Liver (tissue), 9 donors: ENCODE results near the gene ASXL1. TPM values are rescaled to one million over a fixed set of nuclear protein-coding genes. Genes with fewer than 3 reads are reported as not detected.
A peak's percentile ranks its signal among the peaks of the same experiment; 100 is the strongest.

Source experiments
- DNase-seq: peaks from one replicate; pipeline ENCODE4 v3.0.0-alpha.2; 2017; ENCODE audit warnings: low spot score
- H3K27ac ChIP-seq, 2 donors: one replicate each; pipeline ENCODE4 v1.7.0; 2013; ENCODE audit warnings: inconsistent platforms in 2 of 2, low read length in 2 of 2, control low read depth in 1 of 2, low read depth in 1 of 2, mild to moderate bottlenecking in 1 of 2
- H3K27me3 ChIP-seq, 4 donors: one replicate each; pipeline versions ENCODE4 v1.6.1 to v1.7.0; 2013; ENCODE audit warnings: low read length in 3 of 4, inconsistent platforms in 1 of 4, mild to moderate bottlenecking in 1 of 4, moderate library complexity in 1 of 4; ENCODE audit not compliant: control insufficient read depth in 4 of 4, insufficient read depth in 4 of 4
- H3K36me3 ChIP-seq, 4 donors: one replicate each; pipeline versions ENCODE4 v1.6.1 to v1.7.0; 2013; ENCODE audit warnings: low read length in 3 of 4, mild to moderate bottlenecking in 3 of 4, low read depth in 1 of 4, moderate library complexity in 1 of 4; ENCODE audit not compliant: control insufficient read depth in 4 of 4, insufficient read depth in 3 of 4
- H3K4me1 ChIP-seq, 4 donors: one replicate each; pipeline versions ENCODE4 v1.6.1 to v1.7.0; 2013; ENCODE audit warnings: low read length in 3 of 4, mild to moderate bottlenecking in 3 of 4, moderate library complexity in 1 of 4; ENCODE audit not compliant: control insufficient read depth in 4 of 4, insufficient read depth in 4 of 4
- H3K4me3 ChIP-seq, 3 donors: one replicate each; pipeline versions ENCODE4 v1.6.1 to v1.7.0; 2013; ENCODE audit warnings: low read length in 3 of 3, control low read depth in 1 of 3, low read depth in 1 of 3, mild to moderate bottlenecking in 1 of 3
- H3K9ac ChIP-seq, 2 donors: one replicate each; pipeline ENCODE4 v1.7.0; 2013; ENCODE audit warnings: low read length in 2 of 2, mild to moderate bottlenecking in 2 of 2, moderate library complexity in 2 of 2, control low read depth in 1 of 2, low read depth in 1 of 2
- H3K9me3 ChIP-seq, 4 donors: one replicate each; pipeline versions ENCODE4 v1.6.1 to v1.7.0; 2013; ENCODE audit warnings: low read length in 3 of 4; ENCODE audit not compliant: control insufficient read depth in 4 of 4
- CTCF ChIP-seq: fragments of 150-350 bp; IDR thresholded peaks from 2 replicates; pipeline ENCODE4 v1.5.1; 2017; ENCODE audit warnings: improper control_type of control experiment, low read depth, low read length; ENCODE audit not compliant: missing input control
- FOXA1 ChIP-seq: IDR thresholded peaks from 2 replicates; pipeline ENCODE4 v1.6.1; 2016; ENCODE audit warnings: antibody characterized with exemption
- GABPA ChIP-seq, 2 donors: IDR thresholded peaks in 1 of 2; conservative IDR thresholded peaks in 1 of 2; 2 replicates each; pipeline ENCODE4 v1.6.1; 2016; ENCODE audit warnings: antibody characterized with exemption in 2 of 2, mild to moderate bottlenecking in 1 of 2, moderate library complexity in 1 of 2
- HNF4A ChIP-seq, 2 donors: conservative IDR thresholded peaks; 2 replicates each; pipeline ENCODE4 v1.6.1; 2016; ENCODE audit warnings: antibody characterized with exemption in 2 of 2, mild to moderate bottlenecking in 2 of 2
- JUND ChIP-seq, 2 donors: IDR thresholded peaks; 2 replicates each; pipeline ENCODE4 v1.6.1; 2016; ENCODE audit warnings: antibody characterized with exemption in 2 of 2
- MAX ChIP-seq: IDR thresholded peaks from 2 replicates; pipeline ENCODE4 v1.6.1; 2016; ENCODE audit warnings: antibody characterized with exemption
- NR2F2 ChIP-seq: IDR thresholded peaks from 2 replicates; pipeline ENCODE4 v1.6.1; 2016; ENCODE audit warnings: antibody characterized with exemption
- RAD21 ChIP-seq, 2 donors: IDR thresholded peaks; 2 replicates each; pipeline ENCODE4 v1.6.1; 2016; ENCODE audit warnings: antibody characterized with exemption in 2 of 2, mild to moderate bottlenecking in 2 of 2
- RXRA ChIP-seq, 2 donors: IDR thresholded peaks; 2 replicates each; pipeline ENCODE4 v1.6.1; 2017 to 2018; ENCODE audit warnings: antibody characterized with exemption in 2 of 2, mild to moderate bottlenecking in 1 of 2
- SP1 ChIP-seq: IDR thresholded peaks from 2 replicates; pipeline ENCODE4 v1.6.1; 2018; ENCODE audit warnings: antibody characterized with exemption, mild to moderate bottlenecking
- YY1 ChIP-seq: IDR thresholded peaks from 2 replicates; pipeline ENCODE4 v1.6.1; 2016; ENCODE audit warnings: antibody characterized with exemption, mild to moderate bottlenecking
- ZBTB33 ChIP-seq: IDR thresholded peaks from 2 replicates; pipeline ENCODE4 v1.6.1; 2016; ENCODE audit warnings: antibody characterized with exemption
- WGBS: extraction: QIAGEN DNeasy Blood & Tissue Kit; methylation state at CpG from one replicate; pipeline ENCODE4 v1.1.7; 2013; 5-methylcytosine and 5-hydroxymethylcytosine counted together
- polyA plus RNA-seq, 2 donors: library from polyadenylated mRNA; stranded (reverse) in 1 of 2; unstranded in 1 of 2; fragments of 200-250 nt in 1 of 2; fragments of >200 nt in 1 of 2; fragmentation: Nextera tagmentation in 1 of 2; extraction: Ambion mirVana in 1 of 2; gene quantifications; one replicate each; pipeline versions ENCODE4 v1.2.1 to v1.2.3, GENCODE V29; 2013 to 2015
- total RNA-seq, 2 donors: library from RNA; depleted of rRNA; stranded (reverse); fragments of >200 nt; gene quantifications; one replicate each; pipeline ENCODE4 v1.2.3, GENCODE V29; 2014
- TF ChIP-seq, protein P1 (sequence below): IDR thresholded peaks from 2 replicates; pipeline ENCODE4 v1.6.1; 2016; ENCODE audit warnings: antibody characterized with exemption, mild to moderate bottlenecking
- donor health status: healthy.
- donor health status: healthy.
- donor health status: healthy.
- donor health status: healthy.
- donor health status: healthy.

Gene ASXL1
- total and polyA plus RNA-seq, 4 donors = 13.4 to 61.3 (median 24.5) TPM

DNA sequence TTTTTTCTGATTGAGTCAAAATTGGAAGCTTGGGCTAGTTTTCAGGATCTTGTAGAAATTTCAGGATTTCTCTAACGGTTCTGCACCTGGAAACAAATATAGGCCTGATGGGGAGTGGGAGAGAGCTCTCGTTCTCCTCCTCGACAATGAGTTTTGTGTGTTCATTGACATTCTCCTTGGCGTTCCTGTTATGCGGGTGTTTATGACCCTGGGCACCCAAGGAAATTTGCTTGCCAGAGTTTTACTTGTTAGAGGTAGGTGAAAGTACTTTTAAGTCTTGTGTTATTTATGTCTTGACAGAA, 2.2 kb downstream of the ASXL1 start:
- peaks cover 7 to 37% (median 26%) of the 10 kb centered on the region in 4 donors for H3K4me1 ChIP-seq
- H3K27ac ChIP-seq = peak overlapping the region in 1 of 2 donors; percentile 92
- no peaks in the 10 kb centered on the region for H3K36me3 ChIP-seq
- peak overlapping the region; percentile 71 to 98 (median 92) for H3K4me3 ChIP-seq
- no peaks in the 10 kb centered on the region for H3K9me3 ChIP-seq
- H3K9ac ChIP-seq = peak overlapping the region in 1 of 2 donors; percentile 50
- no peaks in the 10 kb centered on the region for H3K27me3 ChIP-seq
- DNase-seq = no peak
- 14% methylated on average over 5 of the region's 5 CpGs for WGBS
- TF ChIP-seq ZBTB33 = no peak
- TF ChIP-seq, protein P1, sequence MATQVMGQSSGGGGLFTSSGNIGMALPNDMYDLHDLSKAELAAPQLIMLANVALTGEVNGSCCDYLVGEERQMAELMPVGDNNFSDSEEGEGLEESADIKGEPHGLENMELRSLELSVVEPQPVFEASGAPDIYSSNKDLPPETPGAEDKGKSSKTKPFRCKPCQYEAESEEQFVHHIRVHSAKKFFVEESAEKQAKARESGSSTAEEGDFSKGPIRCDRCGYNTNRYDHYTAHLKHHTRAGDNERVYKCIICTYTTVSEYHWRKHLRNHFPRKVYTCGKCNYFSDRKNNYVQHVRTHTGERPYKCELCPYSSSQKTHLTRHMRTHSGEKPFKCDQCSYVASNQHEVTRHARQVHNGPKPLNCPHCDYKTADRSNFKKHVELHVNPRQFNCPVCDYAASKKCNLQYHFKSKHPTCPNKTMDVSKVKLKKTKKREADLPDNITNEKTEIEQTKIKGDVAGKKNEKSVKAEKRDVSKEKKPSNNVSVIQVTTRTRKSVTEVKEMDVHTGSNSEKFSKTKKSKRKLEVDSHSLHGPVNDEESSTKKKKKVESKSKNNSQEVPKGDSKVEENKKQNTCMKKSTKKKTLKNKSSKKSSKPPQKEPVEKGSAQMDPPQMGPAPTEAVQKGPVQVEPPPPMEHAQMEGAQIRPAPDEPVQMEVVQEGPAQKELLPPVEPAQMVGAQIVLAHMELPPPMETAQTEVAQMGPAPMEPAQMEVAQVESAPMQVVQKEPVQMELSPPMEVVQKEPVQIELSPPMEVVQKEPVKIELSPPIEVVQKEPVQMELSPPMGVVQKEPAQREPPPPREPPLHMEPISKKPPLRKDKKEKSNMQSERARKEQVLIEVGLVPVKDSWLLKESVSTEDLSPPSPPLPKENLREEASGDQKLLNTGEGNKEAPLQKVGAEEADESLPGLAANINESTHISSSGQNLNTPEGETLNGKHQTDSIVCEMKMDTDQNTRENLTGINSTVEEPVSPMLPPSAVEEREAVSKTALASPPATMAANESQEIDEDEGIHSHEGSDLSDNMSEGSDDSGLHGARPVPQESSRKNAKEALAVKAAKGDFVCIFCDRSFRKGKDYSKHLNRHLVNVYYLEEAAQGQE = no peak
- TF ChIP-seq MAX = no peak
- TF ChIP-seq NR2F2 = no peak
- no peak for TF ChIP-seq YY1
- no peak for TF ChIP-seq FOXA1
- TF ChIP-seq SP1 = no peak
- TF ChIP-seq HNF4A (conservative IDR thresholded peaks at IDR 0.05) = no peak
- no peak for TF ChIP-seq GABPA (IDR thresholded peaks at IDR 0.05 in 1 of 2, conservative IDR thresholded peaks at IDR 0.05 in 1 of 2)
- no peak for TF ChIP-seq CTCF

GRCh38 chr20:32362901-32363364, 4.8 kb downstream of the ASXL1 start:
- Histone ChIP-seq H3K36me3 (no peaks in the 10 kb centered on the region), H3K4me3 (no peak overlapping the region), H3K27me3 (no peaks in the 10 kb centered on the region), H3K9ac (no peak overlapping the region), H3K9me3 (no peaks in the 10 kb centered on the region), H3K27ac (no peak overlapping the region), H3K4me1 (peaks cover 14 to 51% (median 45%) of the 10 kb centered on the region in 4 donors)
- 53% methylated on average over 4 of the region's 4 CpGs for WGBS
- no peak for DNase-seq
- TF ChIP-seq HNF4A (conservative IDR thresholded peaks at IDR 0.05) = no peak
- no peak for TF ChIP-seq CTCF
- TF ChIP-seq RAD21 (IDR thresholded peaks at IDR 0.05) = no peak
- no peak for TF ChIP-seq GABPA (IDR thresholded peaks at IDR 0.05 in 1 of 2, conservative IDR thresholded peaks at IDR 0.05 in 1 of 2)
- TF ChIP-seq NR2F2 = no peak
- no peak for TF ChIP-seq JUND (IDR thresholded peaks at IDR 0.05)
- TF ChIP-seq, protein P1 = no peak
- TF ChIP-seq RXRA (IDR thresholded peaks at IDR 0.05) = no peak
